ENCODE results near the gene ERBIN.

DNA sequence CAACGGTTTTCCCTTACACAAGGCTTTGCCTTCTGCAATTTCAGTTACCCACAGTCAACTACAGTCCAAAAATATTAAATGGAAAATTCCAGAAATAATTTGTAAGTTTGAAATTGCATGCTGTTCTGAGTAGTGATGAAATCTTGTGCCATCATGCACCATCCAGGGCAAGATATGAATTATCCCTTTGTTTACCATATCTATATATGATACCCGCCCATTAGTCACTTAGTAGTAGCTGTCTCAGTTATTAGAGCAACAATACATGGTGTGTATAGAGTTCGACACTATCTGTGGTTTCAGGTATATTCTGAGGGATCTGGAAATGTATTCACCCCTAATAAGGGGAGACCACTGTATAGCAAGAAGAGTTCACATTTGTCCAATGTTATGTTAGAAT lies 29.4 kb downstream of the ERBIN start:
- TF ChIP-seq KLF11 (CRISPR knock-in tag; IDR thresholded peaks at IDR 0.05) (no peak), JUND (CRISPR knock-in tag; IDR thresholded peaks at IDR 0.05) (no peak), GTF2F1 (IDR thresholded peaks at IDR 0.05; ENCODE audit: low read length) (no peak), POLR2AphosphoS2 (IDR thresholded peaks at IDR 0.05; ENCODE audit: low read depth, low read length) (no peak), POLR2AphosphoS5 (IDR thresholded peaks at IDR 0.05; ENCODE audit: low read depth, low read length) (no peak), MED8 (CRISPR knock-in tag; IDR thresholded peaks at IDR 0.05; ENCODE audit: insufficient replicate concordance) (no peak), ZFP90 (CRISPR knock-in tag; IDR thresholded peaks at IDR 0.05; ENCODE audit: borderline replicate concordance) (no peak)
- TF ChIP-seq, protein P1, sequence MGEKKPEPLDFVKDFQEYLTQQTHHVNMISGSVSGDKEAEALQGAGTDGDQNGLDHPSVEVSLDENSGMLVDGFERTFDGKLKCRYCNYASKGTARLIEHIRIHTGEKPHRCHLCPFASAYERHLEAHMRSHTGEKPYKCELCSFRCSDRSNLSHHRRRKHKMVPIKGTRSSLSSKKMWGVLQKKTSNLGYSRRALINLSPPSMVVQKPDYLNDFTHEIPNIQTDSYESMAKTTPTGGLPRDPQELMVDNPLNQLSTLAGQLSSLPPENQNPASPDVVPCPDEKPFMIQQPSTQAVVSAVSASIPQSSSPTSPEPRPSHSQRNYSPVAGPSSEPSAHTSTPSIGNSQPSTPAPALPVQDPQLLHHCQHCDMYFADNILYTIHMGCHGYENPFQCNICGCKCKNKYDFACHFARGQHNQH (CRISPR knock-in tag; IDR thresholded peaks at IDR 0.05) = no peak
- TF ChIP-seq, protein P2, sequence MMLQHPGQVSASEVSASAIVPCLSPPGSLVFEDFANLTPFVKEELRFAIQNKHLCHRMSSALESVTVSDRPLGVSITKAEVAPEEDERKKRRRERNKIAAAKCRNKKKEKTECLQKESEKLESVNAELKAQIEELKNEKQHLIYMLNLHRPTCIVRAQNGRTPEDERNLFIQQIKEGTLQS (CRISPR knock-in tag; IDR thresholded peaks at IDR 0.05) = no peak
- TF ChIP-seq, protein P3, sequence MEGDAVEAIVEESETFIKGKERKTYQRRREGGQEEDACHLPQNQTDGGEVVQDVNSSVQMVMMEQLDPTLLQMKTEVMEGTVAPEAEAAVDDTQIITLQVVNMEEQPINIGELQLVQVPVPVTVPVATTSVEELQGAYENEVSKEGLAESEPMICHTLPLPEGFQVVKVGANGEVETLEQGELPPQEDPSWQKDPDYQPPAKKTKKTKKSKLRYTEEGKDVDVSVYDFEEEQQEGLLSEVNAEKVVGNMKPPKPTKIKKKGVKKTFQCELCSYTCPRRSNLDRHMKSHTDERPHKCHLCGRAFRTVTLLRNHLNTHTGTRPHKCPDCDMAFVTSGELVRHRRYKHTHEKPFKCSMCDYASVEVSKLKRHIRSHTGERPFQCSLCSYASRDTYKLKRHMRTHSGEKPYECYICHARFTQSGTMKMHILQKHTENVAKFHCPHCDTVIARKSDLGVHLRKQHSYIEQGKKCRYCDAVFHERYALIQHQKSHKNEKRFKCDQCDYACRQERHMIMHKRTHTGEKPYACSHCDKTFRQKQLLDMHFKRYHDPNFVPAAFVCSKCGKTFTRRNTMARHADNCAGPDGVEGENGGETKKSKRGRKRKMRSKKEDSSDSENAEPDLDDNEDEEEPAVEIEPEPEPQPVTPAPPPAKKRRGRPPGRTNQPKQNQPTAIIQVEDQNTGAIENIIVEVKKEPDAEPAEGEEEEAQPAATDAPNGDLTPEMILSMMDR (CRISPR knock-in tag; IDR thresholded peaks at IDR 0.05) = no peak

Data from HepG2 (cell line).